C4-2B (cell line): ENCODE measurements around the gene POU6F2.

ENCODE experiments used
- H3K27ac ChIP-seq: fragments of 450-650 bp; 2 replicates; pipeline ENCODE4 v1.5.1; 2017
- ZFX ChIP-seq: fragments of 450-650 bp; IDR thresholded peaks from 2 replicates; pipeline ENCODE4 v1.6.1; 2017
- TF ChIP-seq, protein P1 (sequence below): fragments of 450-650 bp; conservative IDR thresholded peaks from 2 replicates; pipeline ENCODE4 v1.5.1; 2017; ENCODE audit warnings: mild to moderate bottlenecking

The POU6F2 gene

DNA sequence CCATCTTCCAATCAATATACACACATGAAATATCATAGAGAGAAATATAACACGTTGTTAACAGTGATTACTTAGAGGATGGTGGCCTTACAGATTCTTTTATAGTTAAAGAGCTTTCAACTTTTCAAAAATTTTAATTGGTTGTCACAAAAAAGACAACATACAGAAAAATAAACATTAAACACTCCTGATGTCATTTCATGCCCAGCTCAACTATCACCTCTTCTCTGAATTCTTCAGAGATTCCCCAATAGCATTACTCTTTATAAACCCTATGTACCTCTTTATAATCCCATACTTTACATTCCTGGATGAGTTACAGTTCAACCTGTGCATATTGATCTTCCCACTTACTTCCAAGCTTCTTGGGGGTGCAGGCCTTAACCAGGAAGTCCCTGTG is 159.8 kb downstream of the POU6F2 start:
- H3K27ac ChIP-seq: no peak overlapping the region
- TF ChIP-seq, protein P1, sequence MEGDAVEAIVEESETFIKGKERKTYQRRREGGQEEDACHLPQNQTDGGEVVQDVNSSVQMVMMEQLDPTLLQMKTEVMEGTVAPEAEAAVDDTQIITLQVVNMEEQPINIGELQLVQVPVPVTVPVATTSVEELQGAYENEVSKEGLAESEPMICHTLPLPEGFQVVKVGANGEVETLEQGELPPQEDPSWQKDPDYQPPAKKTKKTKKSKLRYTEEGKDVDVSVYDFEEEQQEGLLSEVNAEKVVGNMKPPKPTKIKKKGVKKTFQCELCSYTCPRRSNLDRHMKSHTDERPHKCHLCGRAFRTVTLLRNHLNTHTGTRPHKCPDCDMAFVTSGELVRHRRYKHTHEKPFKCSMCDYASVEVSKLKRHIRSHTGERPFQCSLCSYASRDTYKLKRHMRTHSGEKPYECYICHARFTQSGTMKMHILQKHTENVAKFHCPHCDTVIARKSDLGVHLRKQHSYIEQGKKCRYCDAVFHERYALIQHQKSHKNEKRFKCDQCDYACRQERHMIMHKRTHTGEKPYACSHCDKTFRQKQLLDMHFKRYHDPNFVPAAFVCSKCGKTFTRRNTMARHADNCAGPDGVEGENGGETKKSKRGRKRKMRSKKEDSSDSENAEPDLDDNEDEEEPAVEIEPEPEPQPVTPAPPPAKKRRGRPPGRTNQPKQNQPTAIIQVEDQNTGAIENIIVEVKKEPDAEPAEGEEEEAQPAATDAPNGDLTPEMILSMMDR: no peak
- TF ChIP-seq ZFX: no peak

- H3K27ac ChIP-seq: no peak overlapping the region
- TF ChIP-seq, protein P1: no peak
- no peak for TF ChIP-seq ZFX
Measured at GRCh38 chr7:39142750-39143149, 165.0 kb downstream of the POU6F2 start.

- TF ChIP-seq, protein P1: no peak
- no peak for TF ChIP-seq ZFX
Measured at GRCh38 chr7:39144420-39144819, 166.7 kb downstream of the POU6F2 start.

DNA sequence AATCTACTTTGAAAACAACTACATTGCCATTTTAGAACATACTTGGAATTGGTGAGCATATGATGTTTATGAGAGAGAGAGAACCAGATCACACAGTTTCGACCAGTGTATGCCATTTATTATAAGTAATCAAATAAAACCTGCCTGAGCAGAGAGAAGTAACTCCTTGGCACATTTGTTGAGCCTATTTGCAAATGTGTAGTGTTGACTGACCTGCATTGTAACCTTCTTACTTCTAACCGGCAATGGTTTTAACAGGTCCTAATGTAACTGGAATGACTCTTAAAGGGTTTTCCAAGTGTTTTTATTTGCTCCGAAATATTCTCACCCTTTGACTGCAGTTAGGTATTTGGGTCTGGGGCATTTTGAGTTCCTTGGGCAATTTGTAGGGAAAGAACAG is 167.6 kb downstream of the POU6F2 start:
- H3K27ac ChIP-seq: no peak overlapping the region
- TF ChIP-seq, protein P1: no peak
- no peak for TF ChIP-seq ZFX

More at GRCh38 chr7:39144420-39144819, 166.7 kb downstream of the POU6F2 start:
- no peak overlapping the region for H3K27ac ChIP-seq

GRCh38 chr7:39145935-39146334 is 168.2 kb downstream of the POU6F2 start:
- H3K27ac ChIP-seq: no peak overlapping the region
- TF ChIP-seq, protein P1: no peak
- TF ChIP-seq ZFX: no peak

DNA sequence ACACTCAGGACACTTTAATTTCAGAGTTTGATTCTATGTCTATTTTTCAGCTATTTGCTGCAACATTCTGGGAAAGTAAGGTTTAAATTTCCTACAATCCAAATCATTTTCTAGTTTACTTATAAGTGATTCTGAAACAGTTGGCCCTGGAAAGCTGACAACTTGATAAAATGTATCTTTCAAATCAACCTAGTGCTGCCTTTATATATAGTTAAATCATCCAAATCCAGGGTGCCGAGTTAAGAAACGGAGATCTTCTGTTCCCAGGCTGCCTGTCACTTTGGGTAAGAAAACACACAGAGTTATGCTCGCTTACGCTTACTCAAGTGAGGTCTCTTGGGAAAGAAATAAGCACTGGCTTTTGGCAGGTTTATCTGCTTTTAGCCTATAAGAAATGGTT is 175.0 kb downstream of the POU6F2 start:
- H3K27ac ChIP-seq: no peak overlapping the region
- TF ChIP-seq ZFX: no peak
- TF ChIP-seq, protein P1: no peak

GRCh38 chr7:39153113-39153512 is 175.4 kb downstream of the POU6F2 start:
- TF ChIP-seq, protein P1: no peak
- TF ChIP-seq ZFX: no peak
- H3K27ac ChIP-seq: no peak overlapping the region
